NB4 (cell line): Measurements from ENCODE around the gene TLN1.

Source experiments
- DNase-seq: peaks from one replicate; pipeline ENCODE4 v3.0.0; 2010; ENCODE audit warnings: low read depth
- H3K4me3 ChIP-seq: one replicate; pipeline ENCODE4 v1.5.1; 2011; ENCODE audit warnings: mild to moderate bottlenecking, low read depth, low read length, moderate library complexity
- CTCF ChIP-seq: IDR thresholded peaks from one replicate; pipeline ENCODE4 v1.5.1; 2012; ENCODE audit warnings: low read depth, low read length
- MAX ChIP-seq: IDR thresholded peaks from 2 replicates; pipeline ENCODE4 v1.6.1; 2011; ENCODE audit warnings: low read depth, low read length
- MYC ChIP-seq: IDR thresholded peaks from 2 replicates; pipeline ENCODE4 v1.6.1; 2011; ENCODE audit warnings: low read depth, low read length
- POLR2A ChIP-seq: IDR thresholded peaks from 2 replicates; pipeline ENCODE4 v1.6.1; 2011; ENCODE audit warnings: mild to moderate bottlenecking; ENCODE audit not compliant: insufficient read length; ENCODE audit errors: extremely low read depth

Gene TLN1

DNA sequence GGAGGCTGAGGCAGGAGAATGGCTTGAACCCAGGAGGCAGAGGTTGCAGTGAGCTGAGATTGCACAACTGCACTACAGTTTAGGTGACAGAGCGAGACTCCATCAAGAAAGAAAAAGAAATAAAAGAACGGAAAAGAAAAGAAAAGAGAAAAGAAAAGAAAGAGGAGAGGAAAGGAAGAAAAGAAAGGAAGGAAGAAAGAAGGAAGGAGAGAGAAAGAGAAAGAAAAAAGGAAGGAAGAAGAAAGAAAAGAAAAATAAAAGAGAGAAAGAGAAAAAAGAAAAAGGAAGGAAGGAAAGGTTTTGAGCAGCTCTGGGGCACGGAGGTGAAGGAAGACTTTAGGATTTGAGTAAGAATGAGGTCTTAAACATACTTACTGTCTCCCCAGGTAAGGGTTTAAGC, 18.4 kb downstream of the TLN1 start:
- TF ChIP-seq CTCF: no peak
- no peak for TF ChIP-seq MAX
- TF ChIP-seq MYC: no peak
- TF ChIP-seq POLR2A: no peak
- H3K4me3 ChIP-seq: no peak overlapping the region
- DNase-seq: no peak

- no peak for TF ChIP-seq MYC
- no peak for TF ChIP-seq POLR2A
- TF ChIP-seq MAX: no peak
- TF ChIP-seq CTCF: no peak
- no peak for DNase-seq
- H3K4me3 ChIP-seq: no peak overlapping the region
These were observed 19.1 kb downstream of the TLN1 start for GRCh38 chr9:35712762-35713400.

DNA sequence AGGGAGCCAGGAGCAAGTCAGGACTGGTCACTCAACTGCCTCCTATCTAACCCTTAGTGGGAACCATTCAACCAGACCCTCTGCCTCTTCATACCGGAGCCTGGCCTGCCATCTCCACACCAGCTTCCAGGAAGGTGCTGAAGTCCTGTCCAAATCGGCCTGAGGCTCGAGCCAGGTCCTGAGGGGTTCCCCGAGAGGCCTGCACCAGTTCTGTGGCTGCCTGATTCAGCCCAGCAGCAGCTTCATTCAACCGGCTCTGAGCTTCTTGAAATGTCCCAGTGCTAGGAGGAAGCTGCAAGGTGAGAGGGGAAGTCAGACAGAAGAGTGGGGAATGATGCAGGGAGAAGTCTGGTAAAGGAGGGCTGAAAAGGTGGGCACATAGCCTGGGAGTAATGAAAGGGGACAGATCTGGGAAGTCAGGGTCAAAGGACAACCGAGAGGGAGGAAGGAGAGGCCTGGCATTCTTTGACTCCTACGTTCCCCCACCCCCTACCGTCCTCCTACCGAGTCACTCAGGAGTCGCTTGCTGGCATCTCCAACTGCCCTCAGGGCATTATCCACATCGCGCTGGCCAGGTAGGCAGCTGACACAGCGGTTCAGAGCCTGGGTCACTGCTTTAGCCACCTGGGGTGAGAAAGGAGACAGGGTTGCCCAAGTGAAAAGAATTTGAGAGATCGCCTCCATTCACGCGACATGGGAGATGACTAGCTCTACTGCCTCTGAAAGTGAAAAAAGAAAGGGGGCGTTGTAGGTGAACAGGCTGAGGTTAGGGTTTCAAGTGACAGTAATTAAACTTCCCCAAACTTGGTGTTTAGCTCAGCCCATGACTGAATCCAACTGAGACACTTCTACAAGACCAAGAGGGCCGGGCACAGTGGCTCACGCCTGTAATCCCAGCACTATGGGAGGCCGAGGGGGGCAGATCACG, 20.2 kb downstream of the TLN1 start:
- no peak overlapping the region for H3K4me3 ChIP-seq
- TF ChIP-seq CTCF (no peak), POLR2A (no peak), MAX (no peak), MYC (no peak)
- DNase-seq: no peak

DNA sequence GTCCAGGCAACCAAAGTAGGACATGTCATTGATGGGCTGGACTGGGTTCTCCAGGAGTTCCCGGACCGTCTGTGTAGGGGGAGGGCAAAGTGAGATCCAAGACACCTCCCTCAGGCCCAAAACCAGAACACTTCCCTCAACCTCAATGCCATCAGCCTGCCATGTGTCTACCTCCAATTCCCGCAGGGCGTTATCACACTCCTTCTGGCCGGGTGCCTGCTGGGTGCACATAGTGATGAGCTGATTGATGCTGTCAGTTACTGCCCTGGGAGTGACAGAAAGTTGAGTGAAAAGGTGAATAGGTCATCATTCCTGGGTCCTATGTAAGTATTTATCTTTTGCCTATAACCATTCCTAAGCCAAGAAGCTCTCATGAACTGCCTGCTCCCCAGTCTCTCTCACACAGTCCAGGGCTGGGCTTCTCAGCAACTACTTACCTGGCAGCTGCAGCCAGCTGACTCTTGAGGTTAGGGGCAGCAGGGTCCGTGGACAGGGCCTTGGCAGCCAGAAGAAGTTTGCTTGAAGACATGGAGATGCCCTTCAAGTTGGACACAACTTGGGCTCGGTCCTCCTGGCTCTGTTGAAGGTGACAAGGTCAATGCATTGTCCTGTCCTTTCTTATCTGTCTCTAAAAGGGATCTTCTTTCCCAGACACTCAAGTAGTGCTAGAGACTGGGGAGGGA, 21.0 kb downstream of the TLN1 start:
- H3K4me3 ChIP-seq: no peak overlapping the region
- TF ChIP-seq MYC (no peak), POLR2A (no peak), MAX (no peak), CTCF (no peak)
- DNase-seq: no peak

GRCh38 chr9:35708146-35708545, 23.8 kb downstream of the TLN1 start:
- no peak overlapping the region for H3K4me3 ChIP-seq
- TF ChIP-seq MAX: no peak
- TF ChIP-seq POLR2A: no peak
- no peak for TF ChIP-seq CTCF
- no peak for TF ChIP-seq MYC
- DNase-seq: no peak
